Astrocyte (in vitro differentiated cells and primary cell): Measurements from ENCODE around the gene GPC5. TPM values are rescaled to one million over a fixed set of nuclear protein-coding genes. Genes with fewer than 3 reads are reported as not detected.

Source experiments
- DNase-seq: peaks from one replicate; pipeline ENCODE4 v3.0.0-alpha.2; 2010; ENCODE audit warnings: low read depth
- FAIRE-seq: peaks from 2 replicates; lab custom pipeline; 2011; peaks lifted over from hg19 to GRCh38; lab: Jason Lieb, UNC
- H2AFZ ChIP-seq: 2 replicates; pipeline ENCODE4 v1.6.0; 2012; ENCODE audit warnings: low read depth, low read length, inconsistent platforms
- H3K27ac ChIP-seq: 2 replicates; pipeline ENCODE4 v1.5.1; 2011; ENCODE audit warnings: low read depth, low read length, inconsistent platforms
- H3K27me3 ChIP-seq: 2 replicates; pipeline ENCODE4 v1.6.0; 2011; ENCODE audit warnings: low read length, inconsistent platforms; ENCODE audit not compliant: insufficient read depth
- H3K36me3 ChIP-seq: 2 replicates; pipeline ENCODE4 v1.5.1; 2011; ENCODE audit warnings: low read length, inconsistent platforms; ENCODE audit not compliant: insufficient read depth
- H3K4me1 ChIP-seq: 2 replicates; pipeline ENCODE4 v1.5.1; 2011; ENCODE audit warnings: low read length, inconsistent platforms; ENCODE audit not compliant: insufficient read depth
- H3K4me2 ChIP-seq: 2 replicates; pipeline ENCODE4 v1.6.0; 2012; ENCODE audit warnings: low read length, inconsistent platforms
- H3K4me3 ChIP-seq: 2 replicates; pipeline ENCODE4 v1.5.1; 2011; ENCODE audit warnings: low read depth, mild to moderate bottlenecking, low read length, inconsistent platforms; ENCODE audit not compliant: insufficient read depth
- H3K79me2 ChIP-seq: 2 replicates; pipeline ENCODE4 v1.6.0; 2012; ENCODE audit warnings: mild to moderate bottlenecking, low read length, inconsistent platforms; ENCODE audit not compliant: insufficient read depth
- H3K9ac ChIP-seq: 2 replicates; pipeline ENCODE4 v1.6.0; 2012; ENCODE audit warnings: mild to moderate bottlenecking, low read length, inconsistent platforms
- H3K9me3 ChIP-seq: 2 replicates; pipeline ENCODE4 v1.5.1; 2012; ENCODE audit warnings: low read depth, mild to moderate bottlenecking, low read length, inconsistent platforms; ENCODE audit not compliant: insufficient read depth
- H4K20me1 ChIP-seq: 2 replicates; pipeline ENCODE4 v1.6.0; 2012; ENCODE audit warnings: low read length, inconsistent platforms; ENCODE audit not compliant: insufficient read depth
- H3K27ac Mint-ChIP-seq: one replicate; pipeline ENCODE4 v1.8.0; 2021; ENCODE audit warnings: mild to moderate bottlenecking, mixed read lengths; ENCODE audit not compliant: unreplicated experiment
- H3K27me3 Mint-ChIP-seq: one replicate; pipeline ENCODE4 v1.8.0; 2021; ENCODE audit warnings: low read depth, mixed read lengths; ENCODE audit not compliant: unreplicated experiment
- H3K36me3 Mint-ChIP-seq: one replicate; pipeline ENCODE4 v1.8.0; 2021; ENCODE audit warnings: low read depth, mixed read lengths; ENCODE audit not compliant: unreplicated experiment
- H3K4me1 Mint-ChIP-seq: one replicate; pipeline ENCODE4 v1.8.0; 2021; ENCODE audit warnings: low read depth, mixed read lengths; ENCODE audit not compliant: unreplicated experiment
- H3K4me3 Mint-ChIP-seq: one replicate; pipeline ENCODE4 v1.8.0; 2021; ENCODE audit warnings: mild to moderate bottlenecking, moderate library complexity, mixed read lengths; ENCODE audit not compliant: unreplicated experiment
- H3K9me3 Mint-ChIP-seq: one replicate; pipeline ENCODE4 v1.8.0; 2021; ENCODE audit warnings: mild to moderate bottlenecking, mixed read lengths; ENCODE audit not compliant: unreplicated experiment
- CTCF ChIP-seq: IDR thresholded peaks from 2 replicates; pipeline ENCODE4 v1.5.1; 2011; ENCODE audit warnings: low read depth, mild to moderate bottlenecking, inconsistent platforms, low read length, moderate library complexity; ENCODE audit not compliant: insufficient read depth
- EZH2 ChIP-seq: IDR thresholded peaks from 2 replicates; pipeline ENCODE4 v1.6.1; 2012; ENCODE audit warnings: mild to moderate bottlenecking, low read length, inconsistent platforms; ENCODE audit not compliant: insufficient read depth
- total RNA-seq: library from RNA; stranded (reverse); gene quantifications from 2 replicates; pipeline ENCODE4 v1.2.1, GENCODE V29; 2021

The GPC5 gene
- total RNA-seq, 1 donor from 2014 or later: 1.1 TPM

- Mint-ChIP-seq H3K27ac (peak overlapping the region; percentile 91), H3K4me1 (peaks cover 32% of the 10 kb centered on the region), H3K9me3 (peaks cover 2% of the 10 kb centered on the region), H3K36me3 (no peaks in the 10 kb centered on the region), H3K27me3 (no peaks in the 10 kb centered on the region), H3K4me3 (no peak overlapping the region)
- TF ChIP-seq EZH2 (no peak), CTCF (no peak)
- DNase-seq: peak; percentile 98
- peaks cover 26% of the 10 kb centered on the region for H3K4me1 ChIP-seq
- no peak overlapping the region for H3K4me3 ChIP-seq
- peak overlapping the region; percentile 41 for H3K27ac ChIP-seq
- H3K9me3 ChIP-seq: no peaks in the 10 kb centered on the region
- no peak overlapping the region for H3K4me2 ChIP-seq
- no peaks in the 10 kb centered on the region for H3K27me3 ChIP-seq
- no peaks in the 10 kb centered on the region for H3K79me2 ChIP-seq
- FAIRE-seq: peak; percentile 95
- no peaks in the 10 kb centered on the region for H4K20me1 ChIP-seq
- H3K9ac ChIP-seq: no peak overlapping the region
- no peaks in the 10 kb centered on the region for H3K36me3 ChIP-seq
- no peak overlapping the region for H2AFZ ChIP-seq
These were observed 1440.4 kb downstream of the GPC5 start for GRCh38 chr13:92838786-92839185.

DNA sequence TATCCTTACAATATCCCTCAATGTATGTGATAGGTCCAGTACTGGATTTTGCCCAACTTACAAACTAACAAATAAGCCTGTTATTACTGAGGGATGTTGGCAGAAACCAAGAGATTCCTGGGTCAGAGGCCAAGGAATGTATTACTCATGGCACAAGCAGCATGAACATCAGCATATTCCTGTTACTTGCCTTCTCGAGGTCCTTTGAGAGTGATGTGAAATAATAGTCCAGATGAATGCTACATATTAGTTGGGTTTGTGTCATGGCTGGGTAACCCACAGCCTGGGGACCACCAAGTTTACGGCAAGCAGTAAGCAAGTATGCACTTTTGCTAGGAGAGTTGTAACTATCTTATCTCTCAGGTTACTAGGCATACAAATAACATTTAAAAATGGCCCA is 1443.7 kb downstream of the GPC5 start:
- Histone ChIP-seq H3K9ac (peak overlapping the region; percentile 16), H3K27ac (peak overlapping the region; percentile 67), H3K79me2 (no peaks in the 10 kb centered on the region), H3K36me3 (no peaks in the 10 kb centered on the region), H3K4me1 (peaks cover 28% of the 10 kb centered on the region), H3K9me3 (no peaks in the 10 kb centered on the region), H2AFZ (no peak overlapping the region), H4K20me1 (no peaks in the 10 kb centered on the region), H3K4me2 (peak overlapping the region; percentile 19), H3K4me3 (no peak overlapping the region), H3K27me3 (no peaks in the 10 kb centered on the region)
- TF ChIP-seq EZH2 (no peak), CTCF (no peak)
- Mint-ChIP-seq H3K27me3 (no peaks in the 10 kb centered on the region), H3K4me3 (no peak overlapping the region), H3K27ac (peak overlapping the region; percentile 99), H3K36me3 (no peaks in the 10 kb centered on the region), H3K4me1 (peaks cover 37% of the 10 kb centered on the region), H3K9me3 (peaks cover 2% of the 10 kb centered on the region)
- DNase-seq (peak; percentile 96), FAIRE-seq (peak; percentile 99)

GRCh38 chr13:92843549-92843948 is 1445.1 kb downstream of the GPC5 start:
- peak; percentile 88 for FAIRE-seq
- Histone ChIP-seq H3K4me2 (peak overlapping the region; percentile 58), H4K20me1 (no peaks in the 10 kb centered on the region)

More at GRCh38 chr13:92843549-92843948, 1445.1 kb downstream of the GPC5 start:
- Histone ChIP-seq H3K79me2 (no peaks in the 10 kb centered on the region), H3K36me3 (no peaks in the 10 kb centered on the region), H3K27me3 (no peaks in the 10 kb centered on the region), H3K4me1 (peaks cover 26% of the 10 kb centered on the region), H3K4me3 (no peak overlapping the region), H3K27ac (peak overlapping the region; percentile 67), H3K9ac (peak overlapping the region; percentile 11), H3K9me3 (no peaks in the 10 kb centered on the region), H2AFZ (peak overlapping the region; percentile 2)
- no peaks in the 10 kb centered on the region for H3K36me3 Mint-ChIP-seq
- peak overlapping the region; percentile 99 for H3K27ac Mint-ChIP-seq
- H3K4me3 Mint-ChIP-seq: no peak overlapping the region
- peaks cover 35% of the 10 kb centered on the region for H3K4me1 Mint-ChIP-seq
- peaks cover 2% of the 10 kb centered on the region for H3K9me3 Mint-ChIP-seq
- TF ChIP-seq CTCF: no peak
- TF ChIP-seq EZH2: no peak
- no peaks in the 10 kb centered on the region for H3K27me3 Mint-ChIP-seq
- DNase-seq: peak; percentile 84
